ENCODE data around the gene HOXD10. TPM values are rescaled to one million over a fixed set of nuclear protein-coding genes. Genes with fewer than 3 reads are reported as not detected.

The HOXD10 gene
- total and polyA plus RNA-seq, 12 donors = not detected

- Histone ChIP-seq H3K27me3 (peaks cover 68 to 100% (median 100%) of the 10 kb centered on the region in 7 donors), H3K36me3 (no peaks in the 10 kb centered on the region), H3K4me1 (peaks cover 7 to 47% (median 24%) of the 10 kb centered on the region in 9 donors), H3K4me3 (peak overlapping the region in 5 of 10 donors; percentile 5 to 37 (median 20)), H3K27ac (peak overlapping the region in 1 of 10 donors; percentile 15), H3K9me3 (no peaks in the 10 kb centered on the region)
- intact Hi-C loops (cut with DNase I) = no loop called here
- DNase-seq (no peak), ATAC-seq (peak in 2 of 8 donors; percentile 30 to 53)
- TF ChIP-seq CTCF (IDR thresholded peaks at IDR 0.05) = no peak
- WGBS, 2 donors = 4 to 9% methylated on average over 44 of the region's 44 CpGs
These were observed 43.2 kb downstream of the HOXD10 start for GRCh38 chr2:176159663-176160250.

GRCh38 chr2:176160251-176160985 lies 43.8 kb downstream of the HOXD10 start:
- Histone ChIP-seq H3K9me3 (no peaks in the 10 kb centered on the region), H3K27me3 (peaks cover 75 to 100% (median 100%) of the 10 kb centered on the region in 7 donors), H3K36me3 (no peaks in the 10 kb centered on the region), H3K4me1 (peaks cover 7 to 54% (median 29%) of the 10 kb centered on the region in 9 donors), H3K4me3 (peak overlapping the region in 5 of 10 donors; percentile 5 to 37 (median 21)), H3K27ac (peak overlapping the region in 1 of 10 donors; percentile 15)
- ATAC-seq (peak in 1 of 8 donors; percentile 40), DNase-seq (no peak)
- no peak for TF ChIP-seq CTCF (IDR thresholded peaks at IDR 0.05)
- intact Hi-C loops (cut with DNase I) = no loop called here
- 2 to 9% methylated on average over 50 of the region's 50 CpGs for WGBS, 2 donors

- WGBS, 2 donors = 13 to 25% methylated on average over 22 of the region's 22 CpGs
- DNase-seq (no peak), ATAC-seq (no peak)
- no peaks in the 10 kb centered on the region for H3K9me3 ChIP-seq
- intact Hi-C loops (cut with DNase I) = no loop called here
- no peak for TF ChIP-seq CTCF (IDR thresholded peaks at IDR 0.05)
- H3K27me3 ChIP-seq = peaks cover 79 to 100% (median 100%) of the 10 kb centered on the region in 7 donors
- H3K4me1 ChIP-seq = peaks cover 7 to 54% (median 29%) of the 10 kb centered on the region in 9 donors
- H3K36me3 ChIP-seq = no peaks in the 10 kb centered on the region
- H3K4me3 ChIP-seq = peak overlapping the region in 2 of 10 donors; percentile 20 to 37
- no peak overlapping the region for H3K27ac ChIP-seq
These were observed 44.6 kb downstream of the HOXD10 start for GRCh38 chr2:176160986-176161824.

Measured in heart right ventricle (tissue), 16 donors.